A549 (cell line): ENCODE data around the gene MTMR12.

Experiments used
- CTCF ChIP-seq: fragments of >200 bp; sonication (Bioruptor Twin); formaldehyde crosslinking; IDR thresholded peaks from 3 replicates; pipeline ENCODE4 v1.5.1; 2016
- HMGXB4 ChIP-seq: fragments of 250-450 bp; sonication (Bioruptor Pico); IDR thresholded peaks from 2 replicates; pipeline ENCODE4 v1.5.0; 2021; ENCODE audit warnings: mild to moderate bottlenecking, moderate library complexity, borderline replicate concordance
- MAX ChIP-seq: IDR thresholded peaks from 2 replicates; pipeline ENCODE4 v1.6.1; 2012
- POLR2A ChIP-seq: IDR thresholded peaks from 2 replicates; pipeline ENCODE4 v1.6.1; 2012; ENCODE audit warnings: mild to moderate bottlenecking, low read length

GRCh38 chr5:32331217-32331934 lies 18.6 kb upstream of the MTMR12 start:
- TF ChIP-seq MAX (no peak), POLR2A (no peak), HMGXB4 (CRISPR knock-in tag) (no peak), CTCF (no peak)
